ENCODE data around the gene PLSCR5.

The PLSCR5 gene

GRCh38 chr3:146575636-146576035 is 29.5 kb downstream of the PLSCR5 start:
- no peak overlapping the region for H3K9ac ChIP-seq (ENCODE audit: insufficient read length)
- no peaks in the 10 kb centered on the region for H3K9me3 ChIP-seq (ENCODE audit: low read depth, low read length)
- no peaks in the 10 kb centered on the region for H3K36me3 ChIP-seq (ENCODE audit: insufficient read depth, low read length)
- TF ChIP-seq FOXP2 (optimal IDR thresholded peaks at IDR 0.05; ENCODE audit: control extremely low read depth, extremely low read length, insufficient read depth), result no peak
- TF ChIP-seq POLR2AphosphoS5 (IDR thresholded peaks at IDR 0.05; ENCODE audit: borderline replicate concordance, low read depth, low read length), result no peak
- TF ChIP-seq EZH2 (IDR thresholded peaks at IDR 0.05), result no peak
- no peak overlapping the region for H3K4me3 ChIP-seq
- H3K27ac ChIP-seq, result no peak overlapping the region
- no peak for DNase-seq (ENCODE audit: low read depth, low spot score)

GRCh38 chr3:146574173-146574572 is 31.0 kb downstream of the PLSCR5 start:
- no peak for DNase-seq (ENCODE audit: low read depth, low spot score)
- Histone ChIP-seq H3K36me3 (ENCODE audit: insufficient read depth, low read length) (no peaks in the 10 kb centered on the region), H3K27ac (no peak overlapping the region), H3K9me3 (ENCODE audit: low read depth, low read length) (no peaks in the 10 kb centered on the region), H3K9ac (ENCODE audit: insufficient read length) (no peak overlapping the region), H3K4me3 (no peak overlapping the region)
- TF ChIP-seq POLR2AphosphoS5 (IDR thresholded peaks at IDR 0.05; ENCODE audit: borderline replicate concordance, low read depth, low read length), result no peak; the same call in 1 of the 2 replicates
- no peak for TF ChIP-seq FOXP2 (optimal IDR thresholded peaks at IDR 0.05; ENCODE audit: control extremely low read depth, extremely low read length, insufficient read depth)
- no peak for TF ChIP-seq EZH2 (IDR thresholded peaks at IDR 0.05)

- DNase-seq (ENCODE audit: low read depth, low spot score), result no peak
- Histone ChIP-seq H3K27ac (no peak overlapping the region), H3K9me3 (ENCODE audit: low read depth, low read length) (no peaks in the 10 kb centered on the region), H3K4me3 (no peak overlapping the region), H3K36me3 (ENCODE audit: insufficient read depth, low read length) (no peaks in the 10 kb centered on the region), H3K9ac (ENCODE audit: insufficient read length) (no peak overlapping the region)
- TF ChIP-seq POLR2AphosphoS5 (IDR thresholded peaks at IDR 0.05; ENCODE audit: borderline replicate concordance, low read depth, low read length) (no peak), EZH2 (IDR thresholded peaks at IDR 0.05) (no peak), FOXP2 (optimal IDR thresholded peaks at IDR 0.05; ENCODE audit: control extremely low read depth, extremely low read length, insufficient read depth) (no peak)
Measured at GRCh38 chr3:146569314-146569713, 35.8 kb downstream of the PLSCR5 start.

- Histone ChIP-seq H3K9ac (ENCODE audit: insufficient read length) (no peak overlapping the region), H3K27ac (no peak overlapping the region), H3K36me3 (ENCODE audit: insufficient read depth, low read length) (no peaks in the 10 kb centered on the region), H3K9me3 (ENCODE audit: low read depth, low read length) (no peaks in the 10 kb centered on the region), H3K4me3 (no peak overlapping the region)
- no peak for DNase-seq (ENCODE audit: low read depth, low spot score)
- TF ChIP-seq FOXP2 (optimal IDR thresholded peaks at IDR 0.05; ENCODE audit: control extremely low read depth, extremely low read length, insufficient read depth) (no peak), POLR2AphosphoS5 (IDR thresholded peaks at IDR 0.05; ENCODE audit: borderline replicate concordance, low read depth, low read length) (no peak), EZH2 (IDR thresholded peaks at IDR 0.05) (no peak)
Measured at GRCh38 chr3:146566138-146566537, 39.0 kb downstream of the PLSCR5 start.

- DNase-seq (ENCODE audit: low read depth, low spot score), result no peak
- TF ChIP-seq POLR2AphosphoS5 (IDR thresholded peaks at IDR 0.05; ENCODE audit: borderline replicate concordance, low read depth, low read length), result no peak
- TF ChIP-seq FOXP2 (optimal IDR thresholded peaks at IDR 0.05; ENCODE audit: control extremely low read depth, extremely low read length, insufficient read depth), result no peak
- TF ChIP-seq EZH2 (IDR thresholded peaks at IDR 0.05), result no peak
- Histone ChIP-seq H3K9ac (ENCODE audit: insufficient read length) (no peak overlapping the region), H3K9me3 (ENCODE audit: low read depth, low read length) (no peaks in the 10 kb centered on the region), H3K27ac (no peak overlapping the region), H3K36me3 (ENCODE audit: insufficient read depth, low read length) (no peaks in the 10 kb centered on the region), H3K4me3 (no peak overlapping the region)
Measured at GRCh38 chr3:146561879-146562278, 43.3 kb downstream of the PLSCR5 start.

- TF ChIP-seq POLR2AphosphoS5 (IDR thresholded peaks at IDR 0.05; ENCODE audit: borderline replicate concordance, low read depth, low read length) (no peak), FOXP2 (optimal IDR thresholded peaks at IDR 0.05; ENCODE audit: control extremely low read depth, extremely low read length, insufficient read depth) (no peak), EZH2 (IDR thresholded peaks at IDR 0.05) (no peak)
- Histone ChIP-seq H3K27ac (no peak overlapping the region), H3K4me3 (no peak overlapping the region), H3K36me3 (ENCODE audit: insufficient read depth, low read length) (no peaks in the 10 kb centered on the region), H3K9me3 (ENCODE audit: low read depth, low read length) (no peaks in the 10 kb centered on the region), H3K9ac (ENCODE audit: insufficient read length) (no peak overlapping the region)
- no peak for DNase-seq (ENCODE audit: low read depth, low spot score)
Measured at GRCh38 chr3:146561463-146561862, 43.7 kb downstream of the PLSCR5 start.

GRCh38 chr3:146560678-146561077 is 44.5 kb downstream of the PLSCR5 start:
- H3K36me3 ChIP-seq (ENCODE audit: insufficient read depth, low read length), result no peaks in the 10 kb centered on the region
- no peak overlapping the region for H3K4me3 ChIP-seq
- DNase-seq (ENCODE audit: low read depth, low spot score), result no peak
- TF ChIP-seq POLR2AphosphoS5 (IDR thresholded peaks at IDR 0.05; ENCODE audit: borderline replicate concordance, low read depth, low read length) (no peak), EZH2 (IDR thresholded peaks at IDR 0.05) (no peak), FOXP2 (optimal IDR thresholded peaks at IDR 0.05; ENCODE audit: control extremely low read depth, extremely low read length, insufficient read depth) (no peak)
- no peaks in the 10 kb centered on the region for H3K9me3 ChIP-seq (ENCODE audit: low read depth, low read length)
- no peak overlapping the region for H3K27ac ChIP-seq
- H3K9ac ChIP-seq (ENCODE audit: insufficient read length), result no peak overlapping the region

- H3K36me3 ChIP-seq (ENCODE audit: insufficient read depth, low read length), result no peaks in the 10 kb centered on the region
- no peak overlapping the region for H3K4me3 ChIP-seq
- no peaks in the 10 kb centered on the region for H3K9me3 ChIP-seq (ENCODE audit: low read depth, low read length)
- no peak for TF ChIP-seq FOXP2 (optimal IDR thresholded peaks at IDR 0.05; ENCODE audit: control extremely low read depth, extremely low read length, insufficient read depth)
- no peak for TF ChIP-seq EZH2 (IDR thresholded peaks at IDR 0.05)
- no peak for TF ChIP-seq POLR2AphosphoS5 (IDR thresholded peaks at IDR 0.05; ENCODE audit: borderline replicate concordance, low read depth, low read length)
- no peak for DNase-seq (ENCODE audit: low read depth, low spot score)
- no peak overlapping the region for H3K9ac ChIP-seq (ENCODE audit: insufficient read length)
- H3K27ac ChIP-seq, result no peak overlapping the region
Measured at GRCh38 chr3:146559388-146559787, 45.8 kb downstream of the PLSCR5 start.

- DNase-seq (ENCODE audit: low read depth, low spot score), result no peak
- H3K4me3 ChIP-seq, result no peak overlapping the region
- H3K27ac ChIP-seq, result no peak overlapping the region
- H3K36me3 ChIP-seq (ENCODE audit: insufficient read depth, low read length), result no peaks in the 10 kb centered on the region
- TF ChIP-seq POLR2AphosphoS5 (IDR thresholded peaks at IDR 0.05; ENCODE audit: borderline replicate concordance, low read depth, low read length), result no peak
- TF ChIP-seq FOXP2 (optimal IDR thresholded peaks at IDR 0.05; ENCODE audit: control extremely low read depth, extremely low read length, insufficient read depth), result no peak
- no peak for TF ChIP-seq EZH2 (IDR thresholded peaks at IDR 0.05)
- H3K9me3 ChIP-seq (ENCODE audit: low read depth, low read length), result no peaks in the 10 kb centered on the region
- no peak overlapping the region for H3K9ac ChIP-seq (ENCODE audit: insufficient read length)
Measured at GRCh38 chr3:146558781-146559180, 46.4 kb downstream of the PLSCR5 start.

Data from SK-N-MC (cell line).